ENCODE results near the gene THAP3.
"Not testable (repeated sequence)": the region's sequence is repeated elsewhere in the genome, so short reads cannot be mapped to it uniquely, and the experiment has no call there.

Gene THAP3

DNA sequence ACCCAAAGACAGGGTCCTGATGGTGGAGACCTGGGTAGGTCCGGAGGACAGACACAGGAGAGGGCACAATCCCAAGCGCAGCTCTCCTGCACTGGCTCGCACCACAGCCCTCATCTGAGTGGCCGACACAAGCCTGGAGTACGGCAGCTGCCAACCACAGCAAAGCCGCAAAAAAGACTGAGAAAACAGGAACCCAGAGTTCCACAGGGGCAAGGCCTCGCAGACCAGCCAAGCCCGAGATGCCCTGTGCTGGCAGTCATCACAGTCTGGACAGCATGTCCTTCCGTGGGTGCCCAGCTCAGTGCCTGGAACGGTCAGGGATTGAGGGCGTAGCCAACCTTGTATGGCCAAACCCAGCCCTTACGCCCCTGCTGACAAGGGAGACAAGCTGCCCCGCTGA, 33.4 kb upstream of the THAP3 start:
- DNase-seq: no peak

GRCh38 chr1:6591644-6592043, 33.0 kb upstream of the THAP3 start:
- no peak for DNase-seq

DNA sequence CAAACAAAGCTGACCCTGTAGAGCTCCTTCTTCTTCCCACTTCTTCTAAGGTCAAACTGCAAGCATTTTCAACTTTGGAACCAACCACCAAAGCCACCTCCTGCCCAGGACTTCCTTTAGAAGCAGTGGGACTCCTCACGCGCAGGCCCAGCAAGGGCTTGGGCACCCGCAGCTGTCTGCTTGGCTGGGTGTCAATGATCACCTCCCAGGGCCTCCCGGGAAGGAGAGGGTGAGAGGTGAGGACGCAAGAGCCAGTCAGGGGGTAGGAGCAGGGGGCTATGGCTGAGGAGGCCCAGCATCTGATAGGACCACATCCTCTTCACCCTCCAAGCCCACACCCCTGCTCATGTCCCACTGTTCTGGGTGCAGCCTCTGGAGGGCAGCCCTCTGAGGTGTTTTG, 32.2 kb upstream of the THAP3 start:
- DNase-seq: no peak

- DNase-seq: no peak
These were observed 31.6 kb upstream of the THAP3 start for GRCh38 chr1:6592865-6593593.

- DNase-seq: no peak
These were observed 30.9 kb upstream of the THAP3 start for GRCh38 chr1:6593810-6594209.

- DNase-seq: no peak
These were observed 29.5 kb upstream of the THAP3 start for GRCh38 chr1:6594977-6595740.

DNA sequence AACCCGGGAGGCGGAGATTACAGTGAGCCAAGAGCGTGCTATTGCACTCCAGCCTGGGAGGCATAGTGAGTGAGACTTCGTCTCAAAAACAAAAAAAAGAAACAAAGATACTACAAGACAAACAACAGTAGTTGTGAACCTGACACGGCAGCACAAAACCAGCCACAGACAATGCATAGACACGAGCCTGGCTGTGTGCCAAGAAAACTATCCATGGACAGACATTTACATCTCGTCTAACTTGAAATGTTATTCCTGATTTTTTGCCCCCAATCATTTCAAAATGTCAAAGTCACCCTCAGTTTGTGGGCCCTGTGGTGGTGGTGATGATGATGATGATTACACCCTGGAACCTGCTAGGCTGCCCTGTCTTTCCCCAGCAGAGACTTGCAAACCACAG, 28.3 kb upstream of the THAP3 start:
- no peak for DNase-seq

GRCh38 chr1:6596886-6597776, 27.5 kb upstream of the THAP3 start:
- DNase-seq: no peak

- DNase-seq: no peak
These were observed 26.9 kb upstream of the THAP3 start for GRCh38 chr1:6597777-6598131.

DNA sequence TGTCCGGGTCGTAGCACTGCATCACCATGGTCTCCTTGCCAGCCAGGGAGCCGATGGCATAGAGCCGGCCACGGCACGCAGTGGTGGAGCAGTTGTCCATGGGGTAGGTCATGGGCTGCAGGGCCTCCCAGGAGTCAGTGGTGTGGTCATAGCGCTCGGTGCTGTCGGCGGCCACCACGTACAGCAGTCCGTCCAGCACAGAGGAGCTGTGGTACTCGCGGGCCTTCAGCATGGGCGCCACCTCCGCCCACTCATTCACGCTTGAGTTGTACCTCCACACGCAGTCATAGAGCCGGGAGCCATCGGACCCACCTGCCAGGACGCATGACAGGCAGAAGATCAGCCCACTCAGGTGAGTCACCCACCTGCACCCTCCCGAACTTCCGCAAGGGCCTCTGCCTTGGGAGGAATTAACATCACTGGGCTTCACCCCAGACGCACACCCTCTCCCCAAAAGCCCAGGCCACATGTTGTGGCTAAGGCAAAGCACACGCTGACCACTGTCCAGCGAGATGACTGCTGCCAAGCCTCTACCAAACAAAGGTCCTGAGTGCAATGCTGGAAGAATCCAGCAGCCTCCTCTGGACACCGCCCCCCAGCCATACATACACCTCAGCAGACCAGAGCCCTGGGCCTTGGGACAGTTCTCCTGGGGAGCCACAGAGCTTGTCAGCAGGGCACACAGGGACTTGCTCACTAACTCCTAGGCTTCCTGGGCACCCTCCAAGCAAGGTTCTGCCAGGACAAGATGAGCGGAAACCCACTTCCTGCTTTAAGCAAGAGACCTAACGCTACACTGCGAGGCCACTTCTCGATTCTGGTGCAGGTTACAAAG, 25.3 kb upstream of the THAP3 start:
- no peak for DNase-seq

GRCh38 chr1:6599991-6600390, 24.7 kb upstream of the THAP3 start:
- DNase-seq: not testable (repeated sequence)

DNA sequence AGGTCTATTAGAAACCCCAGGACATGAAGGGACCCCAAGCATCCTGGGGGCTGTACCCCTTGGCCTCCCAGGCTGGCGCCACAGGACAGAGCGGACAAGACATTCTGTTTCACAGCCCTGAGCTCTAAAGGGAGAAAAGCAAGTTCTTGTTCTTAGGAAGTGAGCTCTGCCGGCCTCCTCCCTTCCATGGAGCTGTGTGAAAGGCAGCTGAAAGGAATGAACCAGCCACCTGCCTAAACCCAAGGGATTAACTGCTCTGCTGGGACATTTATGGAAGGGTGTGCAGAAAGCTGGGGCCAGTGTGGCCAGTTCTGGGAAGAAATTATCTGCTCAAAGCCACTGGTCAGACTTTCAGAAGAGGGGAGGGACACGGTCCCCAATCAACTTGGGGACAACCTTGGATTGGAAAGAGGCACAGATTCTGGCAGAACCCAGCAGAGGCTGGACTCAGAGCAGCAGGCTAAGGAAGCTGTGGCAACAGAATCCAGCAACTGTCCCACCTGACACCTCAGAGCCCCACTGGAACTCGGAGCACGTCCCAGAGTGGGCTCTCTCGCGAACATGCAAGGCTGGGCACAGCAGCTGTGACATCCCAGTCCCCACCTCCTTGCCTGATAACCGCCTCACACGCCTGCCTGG, 24.1 kb upstream of the THAP3 start:
- DNase-seq: no peak

DNA sequence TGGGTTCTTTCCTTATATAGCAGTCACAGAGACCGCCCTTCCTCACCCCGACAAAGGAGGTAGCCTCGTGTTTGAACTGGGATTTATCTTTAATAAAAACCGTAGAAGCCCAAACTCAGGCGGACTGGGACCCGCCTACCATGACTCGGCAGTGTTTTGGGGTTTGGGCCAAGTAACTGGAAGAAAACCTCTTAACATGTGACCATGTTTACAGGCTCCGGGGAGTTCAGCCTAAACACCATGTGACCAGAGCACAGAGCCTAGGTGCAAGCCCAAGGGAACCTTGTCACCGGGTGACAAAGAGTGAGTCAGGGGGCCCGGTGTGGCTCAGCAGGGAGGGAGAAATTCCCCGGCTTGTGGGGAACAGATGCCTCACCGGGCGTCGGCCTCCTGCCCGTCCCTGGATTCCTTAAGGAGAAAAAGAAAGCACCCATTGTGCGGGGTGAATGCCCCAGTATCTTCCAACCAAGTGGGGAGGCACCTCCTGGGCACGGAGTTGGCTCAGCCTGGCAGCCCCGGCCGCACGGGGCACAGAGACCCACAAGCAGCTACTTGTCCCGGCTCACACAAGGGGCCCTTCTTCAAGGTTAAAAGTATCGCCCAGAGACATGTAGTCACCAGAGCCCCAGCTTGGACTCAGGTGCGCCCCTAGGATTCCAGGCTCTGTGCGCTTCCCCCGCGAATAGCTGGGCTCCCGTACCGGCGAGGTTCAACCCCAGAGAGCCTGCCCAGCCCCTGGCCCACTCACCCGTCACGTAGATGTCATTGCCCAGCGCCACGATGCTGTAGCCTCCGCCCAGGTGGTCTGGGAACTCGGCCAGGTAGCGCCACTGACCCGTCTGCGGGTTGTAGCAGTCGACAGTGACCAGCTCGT, 23.4 kb upstream of the THAP3 start:
- peak; percentile 93 for DNase-seq

GRCh38 chr1:6601923-6602668, 22.6 kb upstream of the THAP3 start:
- no peak for DNase-seq

- DNase-seq: peak; percentile 93
These were observed 21.9 kb upstream of the THAP3 start, which contains the start of gene KLHL21 for GRCh38 chr1:6602669-6603237. KLHL21 (minus strand) TSS chr1:6602869; CDS start chr1:6602817, 52 bp downstream.

GRCh38 chr1:6603238-6603914, 21.3 kb upstream of the THAP3 start:
- DNase-seq: peak; percentile 78

DNA sequence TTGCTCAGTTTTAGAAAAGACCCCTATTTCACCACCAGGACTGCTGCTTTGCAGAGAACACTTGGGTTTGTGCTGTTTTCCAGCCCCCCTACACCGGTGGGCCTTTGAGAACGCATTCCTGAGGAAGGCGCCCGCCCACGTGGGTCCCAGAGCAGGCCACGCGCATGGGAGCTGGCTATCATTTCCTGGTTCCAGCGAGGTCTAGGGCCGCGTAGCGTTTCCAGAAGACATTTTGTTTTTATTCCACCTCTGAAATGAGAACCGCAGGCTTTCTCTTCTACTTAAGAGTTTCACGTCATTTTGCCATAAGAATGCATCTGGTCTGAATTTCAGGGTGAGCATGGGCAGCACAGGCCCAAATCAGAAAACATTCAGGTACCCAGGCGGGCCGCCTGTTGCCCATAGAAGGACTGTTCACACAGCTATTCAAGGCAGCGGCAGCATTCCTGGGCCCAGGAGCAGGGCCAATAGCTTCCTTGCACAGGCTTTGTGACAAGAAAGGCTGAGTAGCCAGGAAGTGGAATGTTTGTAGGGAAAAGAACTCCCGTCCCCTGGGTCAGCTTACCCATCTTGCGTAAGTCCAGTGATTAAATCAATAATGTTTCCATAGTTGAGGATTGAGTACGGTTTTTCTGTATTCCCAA, 20.6 kb upstream of the THAP3 start:
- DNase-seq: peak; percentile 93

- DNase-seq: no peak
These were observed 11.9 kb upstream of the THAP3 start for GRCh38 chr1:6612641-6613360.
